Stimulated activated CD4-positive, alpha-beta T cell treated with anti-CD3 and anti-CD28 coated beads, Interleukin-12 subunit alpha, Interleukin-12 subunit beta, amount 100 ng/mL, for 24 hours (primary cell): ENCODE results near the gene SPRED3.
"Not testable (repeated sequence)": the region's sequence is repeated elsewhere in the genome, so short reads cannot be mapped to it uniquely, and the experiment has no call there.

ENCODE experiments used
- DNase-seq, 2 experiments: peaks; one replicate each; pipeline ENCODE4 v3.0.0-alpha.2; 2020; ENCODE audit warnings: low read depth in 2 of 2

The SPRED3 gene

DNA sequence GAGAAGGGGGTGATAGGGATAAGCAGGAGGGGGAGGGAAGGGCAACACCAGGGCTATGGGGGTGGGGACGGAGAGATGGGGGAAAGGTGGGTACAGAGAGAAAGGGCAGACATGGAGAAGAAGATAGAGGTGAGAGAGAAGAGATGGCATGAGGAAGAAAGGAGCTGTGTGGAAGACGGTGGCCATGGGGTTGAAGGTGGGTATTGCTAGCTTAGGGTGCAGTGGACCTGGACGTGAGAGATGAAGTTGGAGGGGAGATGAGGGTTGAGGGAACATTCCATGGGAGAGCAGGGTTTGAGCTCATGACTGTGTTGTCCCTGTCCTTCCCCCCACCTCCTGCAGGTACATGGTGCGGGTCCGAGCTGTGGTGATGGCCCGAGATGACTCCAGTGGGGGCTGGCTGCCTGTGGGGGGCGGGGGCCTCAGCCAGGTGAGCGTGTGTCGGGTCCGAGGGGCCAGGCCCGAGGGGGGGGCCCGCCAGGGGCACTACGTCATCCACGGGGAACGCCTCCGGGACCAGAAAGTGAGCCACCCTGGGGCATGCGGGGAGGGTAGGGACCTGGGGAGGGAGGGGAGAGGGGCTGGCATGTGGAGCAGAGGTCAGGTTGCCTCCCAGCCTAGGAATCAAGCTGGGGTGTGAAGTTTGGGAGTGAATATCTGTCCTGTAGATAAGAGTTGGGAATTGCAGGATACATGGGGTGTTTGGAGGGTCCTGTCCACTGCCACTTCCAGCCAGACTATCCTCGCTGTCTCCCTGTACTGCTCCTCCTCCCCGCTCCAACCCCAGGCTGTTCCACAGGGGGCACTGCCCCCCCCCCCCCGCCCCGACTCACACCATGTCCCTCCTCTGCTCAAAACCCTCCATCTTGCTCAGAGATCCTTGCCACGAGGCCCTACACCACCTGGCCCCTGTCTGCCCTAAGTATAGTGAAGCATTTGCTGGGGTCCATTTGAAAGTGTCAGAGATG lies 1.7 kb downstream of the SPRED3 start:
- no peak for DNase-seq

DNA sequence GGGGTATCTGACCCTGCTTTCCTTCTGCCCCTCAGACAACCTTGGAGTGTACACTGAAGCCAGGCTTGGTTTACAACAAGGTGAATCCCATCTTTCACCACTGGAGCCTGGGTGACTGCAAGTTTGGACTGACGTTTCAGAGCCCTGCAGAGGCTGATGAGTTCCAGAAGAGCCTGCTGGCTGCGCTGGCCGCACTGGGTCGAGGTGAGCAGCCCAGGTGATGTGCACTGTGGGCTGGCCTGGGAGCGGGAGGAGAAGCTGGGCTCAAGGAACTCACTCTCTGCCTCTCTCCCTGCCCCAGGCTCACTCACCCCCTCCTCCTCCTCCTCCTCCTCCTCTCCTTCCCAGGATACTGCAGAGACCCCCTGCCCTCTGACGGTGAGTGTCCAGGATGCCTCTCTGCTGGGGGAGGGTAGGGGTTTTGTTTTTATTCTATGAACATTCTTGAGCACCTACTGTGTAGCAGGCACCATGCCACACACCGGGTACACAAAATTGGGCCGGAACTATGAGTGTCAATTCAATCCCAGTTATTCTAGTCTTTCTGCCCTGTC lies 3.5 kb downstream of the SPRED3 start:
- DNase-seq, result no peak

DNA sequence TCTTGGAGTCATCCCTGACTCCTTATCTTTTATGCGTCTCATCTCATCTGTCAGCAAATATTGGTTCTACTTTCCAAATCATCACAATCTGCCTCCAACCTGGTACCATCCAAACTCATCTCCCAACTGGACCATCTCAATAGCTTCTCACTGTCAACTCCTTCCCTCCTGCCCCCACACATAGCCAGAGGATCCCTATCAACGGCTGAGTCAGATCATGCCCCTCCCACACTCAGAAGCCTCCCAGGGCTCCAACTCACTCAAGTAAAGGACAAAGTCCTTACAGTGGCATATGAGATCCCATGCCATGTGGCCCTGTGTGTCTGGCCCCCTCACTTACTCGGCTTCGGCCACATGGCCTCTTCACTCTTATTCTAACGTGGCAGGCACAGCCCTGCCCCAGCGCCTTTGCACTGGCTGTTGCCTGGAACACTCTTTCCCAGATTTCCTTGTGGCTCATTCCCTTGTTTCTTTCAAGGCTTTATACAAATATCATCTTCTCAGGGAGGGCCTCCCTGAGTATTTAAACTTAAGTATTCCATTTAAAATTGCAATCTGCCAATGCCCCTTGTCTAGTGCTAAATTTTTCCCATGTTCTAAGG lies 4.3 kb downstream of the SPRED3 start:
- DNase-seq, result no peak

DNA sequence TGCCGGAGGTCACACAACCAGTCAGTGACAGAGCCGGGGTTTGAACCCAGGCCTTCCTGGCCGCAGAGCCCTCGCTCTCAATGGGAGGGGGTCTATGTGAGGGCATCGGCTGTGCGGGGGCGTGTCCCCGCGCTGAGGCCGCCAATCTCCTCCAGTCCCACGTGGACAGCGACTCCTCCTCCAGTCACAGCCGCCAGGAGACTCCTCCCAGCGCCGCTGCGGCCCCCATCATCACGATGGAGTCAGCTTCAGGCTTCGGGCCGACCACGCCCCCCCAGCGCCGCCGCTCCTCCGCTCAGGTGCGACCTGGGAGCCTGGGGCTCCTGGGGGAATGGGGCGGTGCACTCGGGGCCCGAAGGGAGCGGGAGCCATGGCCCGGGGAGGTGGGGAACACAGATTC lies 6.0 kb downstream of the SPRED3 start:
- DNase-seq, result peak; percentile 40 to 75

DNA sequence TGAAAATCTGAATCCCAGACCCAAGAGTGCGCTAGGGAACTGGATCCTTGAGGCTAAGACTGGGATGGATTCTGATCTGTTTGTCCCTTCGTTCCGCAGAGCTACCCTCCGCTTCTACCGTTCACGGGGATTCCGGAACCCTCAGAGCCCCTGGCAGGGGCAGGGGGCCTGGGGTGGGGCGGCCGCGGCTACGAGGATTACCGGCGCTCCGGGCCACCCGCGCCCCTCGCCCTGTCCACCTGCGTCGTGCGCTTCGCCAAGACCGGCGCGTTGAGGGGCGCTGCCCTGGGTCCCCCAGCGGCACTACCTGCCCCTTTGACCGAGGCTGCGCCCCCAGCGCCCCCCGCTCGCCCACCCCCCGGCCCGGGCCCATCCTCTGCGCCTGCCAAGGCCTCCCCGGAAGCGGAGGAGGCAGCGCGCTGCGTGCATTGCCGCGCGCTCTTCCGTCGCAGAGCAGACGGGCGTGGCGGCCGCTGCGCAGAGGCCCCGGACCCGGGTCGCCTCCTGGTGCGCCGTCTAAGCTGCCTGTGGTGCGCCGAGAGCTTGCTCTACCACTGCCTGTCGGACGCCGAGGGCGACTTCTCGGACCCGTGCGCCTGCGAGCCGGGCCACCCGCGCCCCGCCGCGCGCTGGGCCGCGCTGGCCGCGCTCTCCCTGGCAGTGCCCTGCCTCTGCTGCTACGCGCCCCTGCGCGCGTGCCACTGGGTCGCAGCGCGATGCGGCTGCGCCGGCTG lies 7.1 kb downstream of the SPRED3 start:
- no peak for DNase-seq

DNA sequence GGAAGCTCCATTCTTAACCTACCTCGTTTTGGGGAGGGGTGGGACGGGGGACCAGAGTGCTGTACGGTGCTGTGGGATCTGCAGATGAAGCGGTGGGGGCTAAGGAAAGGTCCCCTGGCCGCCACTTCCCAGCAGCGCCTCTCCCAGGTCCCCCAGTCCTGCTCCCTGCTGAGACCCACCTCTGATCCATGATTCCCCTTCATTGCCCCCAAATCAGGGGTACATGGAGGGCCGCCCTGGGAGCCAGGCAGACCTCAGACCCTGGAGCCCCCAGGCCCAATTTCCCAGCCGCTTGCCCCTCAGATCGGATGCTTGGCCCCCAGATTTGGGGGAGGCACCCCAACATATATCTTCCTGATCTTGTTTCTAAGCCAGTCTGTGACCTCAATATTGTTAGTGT lies 10.6 kb downstream of the SPRED3 start:
- no peak for DNase-seq

DNA sequence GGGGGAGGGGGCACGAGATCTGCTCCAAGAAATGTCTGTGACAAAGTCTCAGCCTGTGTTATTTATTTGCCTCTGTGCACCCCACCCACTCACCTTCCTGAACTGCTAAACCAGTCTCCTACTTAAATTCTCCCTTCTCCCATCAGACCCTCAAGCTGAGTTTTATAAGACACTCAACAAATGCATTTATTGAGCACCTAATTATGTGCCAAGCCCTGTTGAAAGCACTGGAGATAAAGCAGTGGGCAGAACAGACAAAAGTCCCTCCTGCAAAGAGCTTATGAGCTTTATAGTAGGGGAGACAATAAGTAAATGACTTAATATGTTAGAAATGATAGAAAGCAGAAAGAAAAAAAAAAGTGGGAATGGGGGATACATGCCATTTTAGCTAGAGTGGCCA lies 11.0 kb downstream of the SPRED3 start:
- no peak for DNase-seq

DNA sequence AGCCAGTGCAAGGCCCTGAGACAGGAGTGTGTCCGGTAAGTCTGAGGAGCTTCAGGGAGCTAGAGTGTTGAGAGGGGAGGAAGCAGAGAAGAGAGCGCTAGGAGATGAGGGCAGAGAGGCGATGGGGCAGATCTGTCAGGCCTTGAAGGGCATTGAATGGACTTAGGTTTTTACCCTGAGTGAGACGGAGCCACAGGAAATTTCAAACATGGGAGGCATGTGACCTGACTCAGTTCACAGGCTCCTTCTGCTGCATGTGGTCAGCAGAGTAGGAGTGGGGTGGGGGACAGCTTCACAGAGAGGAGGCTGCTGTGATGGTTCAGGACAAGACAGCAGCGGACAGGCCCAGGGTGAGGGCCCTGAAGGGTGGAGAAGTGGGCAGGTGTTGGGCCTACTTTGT lies 11.9 kb downstream of the SPRED3 start:
- DNase-seq, result no peak

DNA sequence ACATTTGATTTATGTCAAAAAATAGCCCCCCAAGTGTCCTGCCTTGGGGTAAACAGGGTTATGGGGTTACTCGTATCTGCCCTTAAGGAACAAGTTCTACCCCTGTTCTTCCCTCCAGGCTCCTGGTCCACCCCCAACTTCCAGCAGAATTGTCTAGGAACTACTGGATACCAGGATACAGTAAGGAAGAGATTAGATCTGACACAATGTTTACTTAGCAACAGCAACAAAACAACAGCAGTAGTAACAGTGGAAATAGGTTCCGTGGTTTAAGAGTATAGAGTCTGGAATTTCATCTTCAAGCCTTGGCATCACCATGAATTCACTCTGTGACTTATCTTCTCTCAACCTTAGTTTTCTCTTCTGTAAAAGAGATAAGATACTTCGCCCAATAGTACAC lies 12.7 kb downstream of the SPRED3 start:
- DNase-seq, result no peak

DNA sequence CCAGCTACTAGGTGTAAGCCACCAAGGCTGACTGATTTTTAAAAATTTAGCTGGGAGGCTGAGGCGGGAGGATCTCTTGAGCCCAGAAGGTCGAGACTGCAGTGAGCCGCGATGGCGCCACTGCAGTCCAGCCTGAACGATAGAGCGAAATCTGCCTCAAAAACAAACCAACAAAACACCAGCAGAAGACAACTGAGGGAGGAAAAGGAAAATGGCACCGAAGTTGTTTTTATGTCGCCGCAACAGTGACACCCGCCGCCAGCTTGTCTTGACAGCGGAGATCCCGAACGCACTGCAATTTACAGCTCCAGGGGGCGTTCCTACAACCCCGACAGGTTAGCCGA lies 14.1 kb downstream of the SPRED3 start:
- no peak for DNase-seq

DNA sequence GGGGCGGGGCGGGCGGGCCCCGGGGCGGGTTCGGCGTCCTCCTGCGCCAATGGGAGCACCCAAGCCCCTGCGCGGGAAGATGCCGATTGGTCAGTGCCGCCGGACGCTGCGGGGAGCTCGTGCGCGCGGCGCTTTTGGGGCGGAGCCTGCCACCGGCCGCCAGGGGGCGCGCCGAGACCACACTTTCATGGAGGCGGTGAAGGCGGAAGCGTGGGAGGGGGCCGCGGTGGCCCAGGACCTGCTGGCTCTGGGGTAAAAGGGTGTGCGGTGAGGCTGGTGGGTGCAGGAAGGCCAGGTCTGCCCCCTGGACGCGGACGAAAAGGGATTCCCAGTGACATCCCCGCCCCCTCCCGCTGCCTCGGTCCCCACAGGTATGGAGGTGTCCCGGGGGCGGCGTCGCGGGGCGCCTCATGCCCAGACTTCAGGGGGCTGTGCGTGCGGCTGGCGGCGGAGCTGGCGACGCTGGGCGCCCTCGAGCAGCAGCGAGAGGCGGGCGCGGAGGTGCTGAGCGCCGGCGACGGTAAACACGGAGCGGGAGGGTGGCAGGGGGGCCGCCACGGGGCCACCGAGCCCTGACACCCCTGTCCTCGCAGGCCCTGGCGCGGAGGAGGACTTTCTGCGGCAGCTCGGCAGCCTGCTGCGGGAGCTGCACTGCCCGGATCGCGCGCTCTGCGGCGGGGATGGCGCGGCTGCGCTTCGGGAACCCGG lies 14.6 kb downstream of the SPRED3 start, which contains the start of gene FAM98C:
Gene FAM98C (plus strand): TSS at position 127 of the 708 bp plus-strand sequence. CDS start 61 bp downstream, at position 188.
- DNase-seq, result peak; percentile 95

DNA sequence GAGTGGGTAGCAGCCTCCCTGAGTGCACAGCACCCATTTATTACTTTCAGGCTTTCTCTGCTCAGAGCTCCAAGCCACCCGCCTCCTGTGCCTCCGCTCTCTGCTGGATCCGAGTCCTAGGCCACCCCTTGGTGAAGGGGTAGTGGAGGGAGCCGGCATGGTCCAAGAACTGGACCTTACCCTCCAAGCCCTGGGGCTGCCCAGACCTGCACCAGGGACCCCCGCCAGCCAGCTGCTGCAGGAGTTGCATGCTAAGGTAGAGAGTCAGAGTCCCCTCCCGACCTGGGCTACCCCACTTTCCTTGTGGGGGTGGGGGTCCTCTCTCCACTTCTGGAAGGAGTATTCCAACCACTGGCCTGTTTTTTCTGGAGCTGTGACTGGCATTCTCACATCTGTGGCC lies 16.4 kb downstream of the SPRED3 start:
- no peak for DNase-seq

DNA sequence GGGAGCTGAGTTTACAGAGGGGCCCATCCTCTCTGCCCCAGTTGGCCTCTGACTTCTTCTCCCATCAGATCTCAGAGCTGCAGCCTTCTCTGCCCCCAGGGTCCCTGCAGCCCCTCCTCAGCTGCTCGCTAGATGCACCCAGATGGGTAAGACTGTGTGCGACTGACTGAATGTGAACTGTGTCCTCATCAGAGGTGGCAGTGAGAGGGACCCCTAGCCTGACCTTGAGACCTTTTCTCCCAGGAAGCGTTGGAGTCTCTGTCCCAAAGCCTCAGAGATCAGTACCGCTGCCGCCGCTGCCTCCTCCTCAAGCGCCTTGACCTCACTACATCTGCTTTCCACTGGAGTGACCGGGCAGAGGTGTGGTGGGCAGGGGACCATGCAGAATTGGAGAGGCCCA lies 16.8 kb downstream of the SPRED3 start:
- DNase-seq, result no peak

DNA sequence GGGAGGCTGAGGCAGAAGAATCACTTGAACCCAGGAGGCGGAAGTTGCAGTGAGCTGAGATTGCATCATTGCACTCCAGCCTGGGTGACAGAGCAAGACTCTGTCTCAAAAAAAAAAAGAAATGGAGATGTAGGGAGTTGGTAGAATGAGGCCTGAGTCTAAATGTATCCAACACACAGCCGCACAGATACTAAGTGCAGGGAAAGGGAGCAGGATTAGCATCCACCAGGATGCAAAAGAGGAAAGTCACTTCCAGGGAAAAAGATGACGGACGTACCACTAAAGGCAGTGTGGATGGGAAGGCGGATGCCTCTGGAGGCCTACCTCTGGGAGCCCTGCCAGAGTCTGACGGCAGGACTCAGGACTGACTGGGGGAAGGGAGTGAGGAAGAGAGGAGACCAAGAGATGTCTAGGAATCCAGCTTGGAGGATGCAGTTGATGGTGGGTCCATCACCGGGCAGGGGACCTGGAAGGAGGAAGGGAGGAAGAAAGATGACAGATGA lies 21.2 kb downstream of the SPRED3 start:
- no peak for DNase-seq

DNA sequence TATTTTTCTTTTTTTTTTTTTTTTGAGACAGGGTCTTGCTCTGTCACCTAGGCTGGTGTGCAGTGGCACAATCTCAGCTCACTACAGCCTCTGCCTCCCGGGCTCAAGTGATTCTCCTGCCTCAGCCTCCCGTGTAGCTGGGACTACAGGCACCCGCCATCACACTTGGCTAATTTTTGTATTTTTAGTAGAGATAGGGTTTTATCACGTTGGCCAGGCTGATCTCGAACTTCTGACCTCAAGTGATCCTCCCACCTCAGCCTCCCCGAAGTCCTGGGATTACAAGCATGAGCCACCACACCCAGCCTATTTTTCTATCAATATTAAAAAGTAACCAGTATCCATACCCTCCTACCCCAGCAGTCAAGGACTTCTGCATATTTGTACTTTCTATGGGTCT lies 21.9 kb downstream of the SPRED3 start:
- not testable (repeated sequence) for DNase-seq

DNA sequence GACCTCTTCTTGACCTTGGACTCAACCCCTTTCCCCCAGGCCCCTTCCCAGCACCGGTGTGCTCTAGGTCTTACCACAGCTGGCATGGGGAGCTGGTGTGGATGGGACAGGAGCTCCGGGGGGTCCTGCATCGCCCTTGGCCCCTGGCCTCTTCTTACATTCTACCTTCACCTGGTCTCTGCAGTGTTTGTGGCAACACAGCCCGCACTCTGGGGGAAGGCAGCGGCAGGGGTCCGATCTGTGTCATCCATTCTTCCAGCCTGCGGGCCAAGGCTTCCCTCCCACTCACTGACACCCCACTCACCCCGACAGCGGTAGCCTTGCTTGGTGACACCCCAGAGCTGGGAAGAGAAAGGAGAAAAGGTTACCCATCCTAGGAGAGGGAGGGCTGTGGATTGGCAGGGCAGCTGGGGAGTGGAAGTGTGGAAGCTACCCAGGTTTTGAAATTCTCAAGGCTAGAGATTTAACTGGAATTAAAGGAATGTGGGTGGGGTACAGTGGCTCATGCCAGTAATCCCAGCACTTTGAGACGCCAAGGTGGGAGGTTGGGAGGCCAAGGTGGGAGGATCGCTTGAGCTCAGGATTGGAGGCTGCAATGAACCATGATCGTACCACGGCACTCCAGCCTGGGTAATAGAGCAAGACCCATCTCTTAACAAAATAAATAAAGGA lies 22.7 kb downstream of the SPRED3 start:
- DNase-seq, result no peak

DNA sequence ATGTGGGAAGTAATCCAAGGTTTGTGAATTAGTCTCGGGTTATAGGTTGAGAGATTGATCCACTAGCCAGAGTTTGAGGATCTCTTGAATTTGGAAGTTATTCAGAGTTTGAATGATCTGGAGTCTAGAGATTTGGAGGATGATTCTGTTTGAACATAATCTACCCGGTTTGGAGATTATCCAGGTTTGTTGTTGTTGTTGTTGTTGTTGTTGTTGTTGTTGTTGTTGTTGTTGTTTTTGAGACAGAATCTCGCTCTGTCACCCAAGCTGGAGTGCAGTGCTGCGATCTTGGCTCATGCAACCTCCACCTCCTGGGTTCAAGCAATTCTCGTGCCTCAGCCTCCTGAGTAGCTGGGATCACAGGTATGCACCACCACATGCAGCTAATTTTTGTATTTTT lies 23.4 kb downstream of the SPRED3 start:
- DNase-seq, result not testable (repeated sequence)

DNA sequence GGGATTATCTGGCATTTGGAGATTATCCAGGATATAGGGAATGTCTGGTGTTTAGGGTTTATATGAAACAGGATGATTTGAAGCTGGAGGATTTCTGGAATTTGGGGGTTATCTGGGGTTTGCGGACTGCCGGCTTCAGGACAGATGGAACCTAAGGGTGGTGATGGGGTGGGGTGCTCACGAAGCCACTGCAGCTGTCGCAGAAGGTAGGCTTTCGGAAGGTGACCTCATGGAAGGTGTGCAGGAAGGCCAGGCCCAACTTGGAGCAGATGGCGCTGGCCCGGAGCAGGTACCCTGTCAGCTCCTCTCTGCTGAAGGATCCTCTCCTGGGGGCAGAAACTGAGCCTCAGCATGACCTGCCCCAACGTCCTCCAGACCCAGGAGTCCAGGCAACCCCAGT lies 24.0 kb downstream of the SPRED3 start:
- DNase-seq, result no peak

DNA sequence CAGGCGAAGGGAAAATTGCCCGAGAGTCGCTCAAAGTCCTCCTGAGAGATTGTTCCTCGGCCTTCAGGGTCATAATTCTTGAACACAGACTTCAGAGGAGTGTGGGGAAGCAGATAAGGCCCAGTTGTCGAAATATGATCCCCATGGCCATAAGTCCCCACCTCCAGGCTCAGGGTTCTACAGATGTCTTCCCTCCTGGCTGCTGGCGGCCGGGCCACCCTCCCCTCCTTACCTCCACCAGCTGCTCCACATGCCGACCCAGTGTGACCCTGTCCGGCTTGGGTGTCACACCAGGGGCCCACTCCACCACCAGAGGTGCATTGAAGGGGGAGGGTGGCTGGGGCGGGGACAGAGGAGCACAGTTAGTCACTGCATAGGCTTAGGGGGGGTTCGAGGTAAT lies 24.5 kb downstream of the SPRED3 start:
- DNase-seq, result no peak

DNA sequence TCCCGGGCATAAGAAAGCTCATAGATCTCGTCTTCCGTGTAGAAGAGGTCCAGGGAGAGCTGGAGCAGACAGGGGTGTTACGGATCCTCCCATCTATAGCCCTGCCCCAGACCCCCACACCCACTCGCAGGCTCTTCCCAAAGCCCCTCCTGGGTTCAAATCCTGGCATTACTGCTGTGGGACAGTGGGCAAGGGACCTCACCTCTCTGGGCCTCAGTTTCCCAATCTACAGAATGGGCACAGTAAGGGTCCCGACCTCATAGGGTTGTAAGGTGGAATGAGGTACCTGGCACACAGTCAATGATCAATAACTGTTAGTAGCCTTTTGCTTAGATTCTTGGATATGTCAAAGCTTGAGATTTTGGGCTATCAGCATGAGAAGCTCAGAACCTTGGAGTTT lies 24.9 kb downstream of the SPRED3 start:
- DNase-seq, result no peak

DNA sequence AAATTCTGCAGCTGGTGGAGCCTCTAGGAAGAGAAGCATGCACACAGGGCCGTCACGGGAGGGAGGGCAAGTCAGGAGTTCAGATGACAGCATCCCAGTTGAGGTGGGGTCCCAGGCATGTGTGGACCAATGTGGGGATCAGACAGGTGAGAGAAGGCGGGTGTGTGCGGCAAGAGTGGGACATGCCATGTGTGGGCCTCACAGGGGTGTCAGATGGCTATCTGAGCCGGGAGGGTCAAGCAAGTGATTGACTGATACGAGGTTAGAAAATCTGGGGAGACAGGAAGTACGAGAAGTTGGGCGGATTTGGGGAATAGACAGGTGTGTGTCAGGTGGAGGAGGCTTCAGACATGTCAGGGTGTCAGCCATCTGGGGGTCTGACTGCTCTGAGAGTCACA lies 28.6 kb downstream of the SPRED3 start:
- DNase-seq, result no peak
